Measurements from ENCODE around the gene CCDC51.

GRCh38 chr3:48423241-48423882, 16.6 kb downstream of the CCDC51 start:
- TF ChIP-seq POLR2AphosphoS5 (IDR thresholded peaks at IDR 0.05) (no peak), POLR2A (IDR thresholded peaks at IDR 0.05) (no peak)
- TF ChIP-seq, protein P1, sequence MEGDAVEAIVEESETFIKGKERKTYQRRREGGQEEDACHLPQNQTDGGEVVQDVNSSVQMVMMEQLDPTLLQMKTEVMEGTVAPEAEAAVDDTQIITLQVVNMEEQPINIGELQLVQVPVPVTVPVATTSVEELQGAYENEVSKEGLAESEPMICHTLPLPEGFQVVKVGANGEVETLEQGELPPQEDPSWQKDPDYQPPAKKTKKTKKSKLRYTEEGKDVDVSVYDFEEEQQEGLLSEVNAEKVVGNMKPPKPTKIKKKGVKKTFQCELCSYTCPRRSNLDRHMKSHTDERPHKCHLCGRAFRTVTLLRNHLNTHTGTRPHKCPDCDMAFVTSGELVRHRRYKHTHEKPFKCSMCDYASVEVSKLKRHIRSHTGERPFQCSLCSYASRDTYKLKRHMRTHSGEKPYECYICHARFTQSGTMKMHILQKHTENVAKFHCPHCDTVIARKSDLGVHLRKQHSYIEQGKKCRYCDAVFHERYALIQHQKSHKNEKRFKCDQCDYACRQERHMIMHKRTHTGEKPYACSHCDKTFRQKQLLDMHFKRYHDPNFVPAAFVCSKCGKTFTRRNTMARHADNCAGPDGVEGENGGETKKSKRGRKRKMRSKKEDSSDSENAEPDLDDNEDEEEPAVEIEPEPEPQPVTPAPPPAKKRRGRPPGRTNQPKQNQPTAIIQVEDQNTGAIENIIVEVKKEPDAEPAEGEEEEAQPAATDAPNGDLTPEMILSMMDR (IDR thresholded peaks at IDR 0.05) = no peak

Data from prostate gland (tissue), 2 donors.